H1 (cell line): ENCODE results near the gene COX10. TPM values are rescaled to one million over a fixed set of nuclear protein-coding genes. Genes with fewer than 3 reads are reported as not detected.

ENCODE experiments used
- CTCF ChIA-PET: fragments of 300-600 bp; sonication (Branson Sonifier 250); formaldehyde crosslinking; loops from one replicate; lab custom pipeline; 2021; ENCODE audit not compliant: partially characterized antibody; lab: Charles Lee
- POLR2A ChIA-PET: fragments of 300-600 bp; sonication (Branson Sonifier 250); formaldehyde crosslinking; loops from one replicate; lab custom pipeline; 2021; ENCODE audit warnings: inconsistent platforms; ENCODE audit not compliant: partially characterized antibody; lab: Charles Lee
- DNase-seq, 2 experiments: peaks; one replicate each; pipeline versions ENCODE4 v3.0.0 to v3.0.0-alpha.2; 2010 to 2022; ENCODE audit warnings: low spot score in 2 of 2, low read depth in 1 of 2, mixed read lengths in 1 of 2
- FAIRE-seq: peaks from 2 replicates; lab custom pipeline; 2011; peaks lifted over from hg19 to GRCh38; lab: Jason Lieb, UNC
- H2AFZ ChIP-seq: 2 replicates; pipeline ENCODE4 v1.8.1; 2012; ENCODE audit warnings: low read length, inconsistent platforms
- H2AK5ac ChIP-seq: 2 replicates; pipeline ENCODE4 v1.6.1; 2013; ENCODE audit warnings: low read depth, low read length
- H2BK120ac ChIP-seq: replicated peaks from 2 replicates; pipeline ENCODE3; 2013; ENCODE audit warnings: low read depth, low read length, inconsistent platforms
- H2BK12ac ChIP-seq: 2 replicates; pipeline ENCODE4 v1.6.1; 2013; ENCODE audit warnings: low read depth, low read length
- H2BK15ac ChIP-seq: 2 replicates; pipeline ENCODE4 v1.6.1; 2013; ENCODE audit warnings: low read length
- H2BK20ac ChIP-seq: 2 replicates; pipeline ENCODE4 v1.6.1; 2013; ENCODE audit warnings: low read length
- H2BK5ac ChIP-seq: 2 replicates; pipeline ENCODE4 v1.6.1; 2013; ENCODE audit warnings: low read depth, low read length
- H3K14ac ChIP-seq: 2 replicates; pipeline ENCODE4 v1.6.1; 2013; ENCODE audit warnings: inconsistent platforms; ENCODE audit not compliant: insufficient read length
- H3K18ac ChIP-seq: 2 replicates; pipeline ENCODE4 v1.6.1; 2013; ENCODE audit warnings: low read length; ENCODE audit errors: extremely low read depth
- H3K23ac ChIP-seq: 2 replicates; pipeline ENCODE4 v1.6.1; 2013; ENCODE audit warnings: inconsistent platforms; ENCODE audit not compliant: insufficient read length
- H3K23me2 ChIP-seq: 2 replicates; pipeline ENCODE4 v1.6.1; 2013; ENCODE audit warnings: low read depth, low read length
- H3K27ac ChIP-seq: 2 replicates; pipeline ENCODE4 v1.6.1; 2011; ENCODE audit warnings: low read depth, low read length, inconsistent platforms
- H3K27me3 ChIP-seq, 4 experiments: replicated peaks in 1 of 4; 1 replicate in 1 of 4; 2 replicates in 3 of 4; pipeline versions ENCODE4 v1.6.1 to v1.8.1; 2011 to 2013; ENCODE audit warnings: low read length in 3 of 4, mild to moderate bottlenecking in 3 of 4, inconsistent platforms in 2 of 4, mixed read lengths in 2 of 4, moderate library complexity in 1 of 4; ENCODE audit not compliant: control insufficient read depth in 3 of 4, insufficient read depth in 3 of 4; ENCODE audit errors: extremely low read depth in 1 of 4
- H3K36me3 ChIP-seq, 4 experiments: 2 replicates each; pipeline versions ENCODE4 v1.6.1 to v1.8.1; 2011 to 2013; ENCODE audit warnings: mild to moderate bottlenecking in 4 of 4, low read length in 3 of 4, moderate library complexity in 2 of 4, control low read depth in 1 of 4, inconsistent platforms in 1 of 4; ENCODE audit not compliant: insufficient read depth in 4 of 4, control insufficient read depth in 2 of 4
- H3K4ac ChIP-seq: replicated peaks from 2 replicates; pipeline ENCODE3; 2013; ENCODE audit warnings: low read length, low read depth, mixed read lengths, inconsistent platforms; ENCODE audit not compliant: insufficient read length
- H3K4me1 ChIP-seq, 4 experiments: replicated peaks in 1 of 4; 1 replicate in 1 of 4; 2 replicates in 3 of 4; pipeline versions ENCODE4 v1.6.1 to v1.8.1; 2011 to 2013; ENCODE audit warnings: low read length in 3 of 4, inconsistent platforms in 2 of 4, mixed read lengths in 1 of 4; ENCODE audit not compliant: insufficient read depth in 4 of 4, control insufficient read depth in 3 of 4
- H3K4me2 ChIP-seq, 2 experiments: 2 replicates each; pipeline versions ENCODE4 v1.6.1 to v1.8.1; 2011 to 2013; ENCODE audit warnings: low read depth in 2 of 2, low read length in 2 of 2, control low read depth in 1 of 2, inconsistent platforms in 1 of 2, mild to moderate bottlenecking in 1 of 2; ENCODE audit not compliant: insufficient read depth in 1 of 2
- H3K4me3 ChIP-seq, 4 experiments: fragments of 200-600, 300-600 bp in 1 of 4; sonication (generic), shearing (Covaris generic), sonication (Bioruptor Twin) in 1 of 4; 2 replicates each; pipeline versions ENCODE4 v1.5.1 to v1.8.1; 2011 to 2016; ENCODE audit warnings: low read length in 4 of 4, low read depth in 3 of 4, control low read depth in 2 of 4, inconsistent platforms in 2 of 4, mild to moderate bottlenecking in 2 of 4, mixed read lengths in 1 of 4, moderate library complexity in 1 of 4; ENCODE audit not compliant: insufficient read depth in 2 of 4; ENCODE audit errors: extremely low read depth in 1 of 4
- H3K56ac ChIP-seq: replicated peaks from 2 replicates; pipeline ENCODE3; 2013; ENCODE audit warnings: low read depth, mild to moderate bottlenecking, mixed read lengths, low read length, inconsistent platforms; ENCODE audit not compliant: insufficient read length
- H3K79me1 ChIP-seq: 2 replicates; pipeline ENCODE4 v1.6.1; 2013; ENCODE audit warnings: low read depth, low read length, control low read depth
- H3K79me2 ChIP-seq, 2 experiments: 2 replicates each; pipeline versions ENCODE4 v1.6.1 to v1.8.1; 2012 to 2013; ENCODE audit warnings: low read length in 2 of 2, mild to moderate bottlenecking in 2 of 2, inconsistent platforms in 1 of 2; ENCODE audit not compliant: insufficient read depth in 2 of 2, control insufficient read depth in 1 of 2
- H3K9ac ChIP-seq, 4 experiments: replicated peaks in 1 of 4; 1 replicate in 1 of 4; 2 replicates in 3 of 4; pipeline versions ENCODE4 v1.6.1 to v1.8.1; 2011 to 2013; ENCODE audit warnings: low read depth in 3 of 4, low read length in 3 of 4, control low read depth in 2 of 4, mild to moderate bottlenecking in 2 of 4, moderate library complexity in 2 of 4, inconsistent platforms in 1 of 4; ENCODE audit errors: extremely low read depth in 1 of 4
- H3K9me3 ChIP-seq, 2 experiments: 2 replicates each; pipeline versions ENCODE4 v1.6.1 to v1.8.1; 2012 to 2013; ENCODE audit warnings: mild to moderate bottlenecking in 2 of 2, moderate library complexity in 2 of 2, control low read depth in 1 of 2, inconsistent platforms in 1 of 2, low read depth in 1 of 2, low read length in 1 of 2, mixed read lengths in 1 of 2; ENCODE audit not compliant: insufficient read depth in 2 of 2
- H4K20me1 ChIP-seq, 2 experiments: replicated peaks in 1 of 2; 2 replicates each; pipeline versions ENCODE3 to v1.8.1; 2011 to 2013; ENCODE audit warnings: inconsistent platforms in 2 of 2, low read length in 2 of 2, mild to moderate bottlenecking in 1 of 2; ENCODE audit not compliant: insufficient read depth in 2 of 2, control insufficient read depth in 1 of 2
- H4K5ac ChIP-seq: 2 replicates; pipeline ENCODE4 v1.6.1; 2013; ENCODE audit warnings: low read length, low read depth, mixed read lengths, inconsistent platforms; ENCODE audit not compliant: insufficient read length
- H4K8ac ChIP-seq: 2 replicates; pipeline ENCODE4 v1.8.0; 2013; ENCODE audit warnings: mild to moderate bottlenecking, moderate library complexity, low read length, inconsistent platforms; ENCODE audit not compliant: insufficient read depth; ENCODE audit errors: extremely low read depth
- H4K91ac ChIP-seq: replicated peaks from 2 replicates; pipeline ENCODE3; 2013; ENCODE audit warnings: low read length, mixed read lengths, inconsistent platforms; ENCODE audit not compliant: insufficient read length
- ATF2 ChIP-seq: IDR thresholded peaks from 2 replicates; pipeline ENCODE4 v1.6.1; 2012; ENCODE audit warnings: low read length, inconsistent platforms
- CHD1 ChIP-seq: IDR thresholded peaks from 2 replicates; pipeline ENCODE4 v1.6.1; 2012; ENCODE audit warnings: low read depth, low read length, improper control_type of control experiment
- CTCF ChIP-seq, 3 experiments: IDR thresholded peaks; 1 replicate in 2 of 3; 2 replicates in 1 of 3; pipeline versions ENCODE4 v1.5.1 to v1.6.1; 2011; ENCODE audit warnings: low read length in 3 of 3, mild to moderate bottlenecking in 3 of 3, inconsistent platforms in 2 of 3, low read depth in 1 of 3, moderate library complexity in 1 of 3; ENCODE audit not compliant: insufficient read depth in 1 of 3; ENCODE audit errors: control extremely low read depth in 1 of 3
- FOSL1 ChIP-seq: IDR thresholded peaks from 2 replicates; pipeline ENCODE4 v1.6.1; 2011; ENCODE audit warnings: mild to moderate bottlenecking, low read depth, low read length, moderate library complexity; ENCODE audit not compliant: insufficient read depth
- JUN ChIP-seq: IDR thresholded peaks from 2 replicates; pipeline ENCODE4 v1.6.1; 2011; ENCODE audit warnings: low read depth, mild to moderate bottlenecking, improper control_type of control experiment, low read length
- KDM1A ChIP-seq: fragments of 200-600, 300-600 bp; sonication (generic); IDR thresholded peaks from 2 replicates; pipeline ENCODE4 v1.7.1; 2016; ENCODE audit warnings: mild to moderate bottlenecking, low read length, borderline replicate concordance
- NANOG ChIP-seq: IDR thresholded peaks from 2 replicates; pipeline ENCODE4 v1.6.1; 2011; ENCODE audit warnings: low read length, low read depth, mild to moderate bottlenecking, inconsistent platforms; ENCODE audit not compliant: insufficient read depth, poor library complexity, severe bottlenecking
- NRF1 ChIP-seq: IDR thresholded peaks from 2 replicates; pipeline ENCODE4 v1.6.1; 2011; ENCODE audit warnings: mild to moderate bottlenecking, low read depth, low read length, improper control_type of control experiment
- POLR2AphosphoS5 ChIP-seq: IDR thresholded peaks from 2 replicates; pipeline ENCODE4 v1.6.1; 2011; ENCODE audit warnings: low read depth, low read length
- SAP30 ChIP-seq: fragments of 300-600 bp; sonication (generic); IDR thresholded peaks from 2 replicates; pipeline ENCODE4 v1.7.1; 2012; ENCODE audit warnings: low read length, moderate library complexity, mild to moderate bottlenecking, inconsistent platforms; ENCODE audit not compliant: insufficient read depth, insufficient replicate concordance
- WGBS, 2 experiments: shearing (Covaris generic) in 1 of 2; methylation state at CpG; one replicate each; pipeline versions ENCODE4 v1.1.6 to v1.1.7; 2013 to 2015; ENCODE audit warnings: low lambda C conversion rate in 2 of 2, mixed read lengths in 2 of 2, inconsistent platforms in 1 of 2, low coverage in 1 of 2, missing lambda C conversion rate in 1 of 2; ENCODE audit not compliant: insufficient replicate concordance in 2 of 2, insufficient coverage in 1 of 2, insufficient read length in 1 of 2; ENCODE audit errors: extremely low coverage in 1 of 2, missing lambda C conversion rate in 1 of 2; 5-methylcytosine and 5-hydroxymethylcytosine counted together
- polyA plus RNA-seq, 7 experiments: library from polyadenylated mRNA; depleted of rRNA in 3 of 7; stranded (reverse) in 5 of 7; unstranded in 2 of 7; fragments of >200 nt in 5 of 7; fragments of 200-250 nt in 2 of 7; gene quantifications; 1 replicate in 5 of 7; 2 replicates in 1 of 7; 4 replicates in 1 of 7; pipeline versions ENCODE4 v1.2.1 to v1.2.3, GENCODE V29; 2011 to 2013; ENCODE audit warnings: missing spikeins in 2 of 7, mixed read lengths in 2 of 7
- total RNA-seq: library from RNA; stranded (reverse); fragmentation: NEBNext Ultra II Directional; extraction: Animal tissue kit (Norgen Biotek cat#: 25700); gene quantifications from 2 replicates; pipeline ENCODE4 v1.2.1, GENCODE V29; 2021

COX10 gene
- total and polyA plus RNA-seq, 2 of the 8 experiments (the other 6 are each of a cell fraction or from before 2014, with no cell fraction given), result 18.0 to 23.0 TPM

- FAIRE-seq (no peak), DNase-seq (no peak)
- Histone ChIP-seq H3K18ac (no peak overlapping the region), H3K56ac (no peak overlapping the region), H3K23ac (no peak overlapping the region), H3K27me3 (no peaks in the 10 kb centered on the region), H3K9ac (no peak overlapping the region), H2BK20ac (no peak overlapping the region), H3K4me3 (no peak overlapping the region), H2AFZ (no peak overlapping the region), H2BK5ac (no peak overlapping the region), H4K5ac (no peak overlapping the region), H3K79me1 (no peaks in the 10 kb centered on the region), H3K4ac (no peak overlapping the region), H3K36me3 (no peaks in the 10 kb centered on the region), H3K4me1 (no peaks in the 10 kb centered on the region), H2BK120ac (no peak overlapping the region), H2BK15ac (no peak overlapping the region), H3K4me2 (no peak overlapping the region), H3K27ac (no peak overlapping the region), H2BK12ac (no peak overlapping the region), H4K91ac (no peak overlapping the region), H2AK5ac (no peak overlapping the region), H4K8ac (no peak overlapping the region), H4K20me1 (peaks cover 0 to 3% of the 10 kb centered on the region in 2 experiments), H3K79me2 (no peaks in the 10 kb centered on the region), H3K14ac (no peak overlapping the region), H3K23me2 (no peaks in the 10 kb centered on the region), H3K9me3 (no peaks in the 10 kb centered on the region)
- ChIA-PET POLR2A (no interaction called here), CTCF (interaction anchor here (0.5 to 1.0 kb wide), 3 partner anchors 10 to 304 kb away, joined by 3 read pairs; no protein-coding TSS in a partner anchor)
- WGBS, 2 experiments, result 86% methylated on average over 6 of the region's 6 CpGs; no CpG with 5 or more reads in 1 of the 2 experiments
- no peak for TF ChIP-seq JUN
- no peak for TF ChIP-seq KDM1A
- no peak for TF ChIP-seq CHD1
- no peak for TF ChIP-seq SAP30
- no peak for TF ChIP-seq NANOG
- no peak for TF ChIP-seq CTCF (IDR thresholded peaks at IDR 0.05; ENCODE audit: control extremely low read depth in 1 of 3, insufficient read depth in 1 of 3, low read depth in 1 of 3, low read length in 3 of 3)
- no peak for TF ChIP-seq FOSL1
- no peak for TF ChIP-seq NRF1
- TF ChIP-seq ATF2, result no peak
- TF ChIP-seq POLR2AphosphoS5, result no peak
Measured at GRCh38 chr17:14046978-14047377, 22.3 kb upstream of the COX10 start.
